ENCODE measurements around the gene TMEM150C. TPM values are rescaled to one million over a fixed set of nuclear protein-coding genes. Genes with fewer than 3 reads are reported as not detected.

TMEM150C gene
- total RNA-seq, 6 donors from 2014 or later, result 2.7 to 6.8 (median 4.9) TPM

DNA sequence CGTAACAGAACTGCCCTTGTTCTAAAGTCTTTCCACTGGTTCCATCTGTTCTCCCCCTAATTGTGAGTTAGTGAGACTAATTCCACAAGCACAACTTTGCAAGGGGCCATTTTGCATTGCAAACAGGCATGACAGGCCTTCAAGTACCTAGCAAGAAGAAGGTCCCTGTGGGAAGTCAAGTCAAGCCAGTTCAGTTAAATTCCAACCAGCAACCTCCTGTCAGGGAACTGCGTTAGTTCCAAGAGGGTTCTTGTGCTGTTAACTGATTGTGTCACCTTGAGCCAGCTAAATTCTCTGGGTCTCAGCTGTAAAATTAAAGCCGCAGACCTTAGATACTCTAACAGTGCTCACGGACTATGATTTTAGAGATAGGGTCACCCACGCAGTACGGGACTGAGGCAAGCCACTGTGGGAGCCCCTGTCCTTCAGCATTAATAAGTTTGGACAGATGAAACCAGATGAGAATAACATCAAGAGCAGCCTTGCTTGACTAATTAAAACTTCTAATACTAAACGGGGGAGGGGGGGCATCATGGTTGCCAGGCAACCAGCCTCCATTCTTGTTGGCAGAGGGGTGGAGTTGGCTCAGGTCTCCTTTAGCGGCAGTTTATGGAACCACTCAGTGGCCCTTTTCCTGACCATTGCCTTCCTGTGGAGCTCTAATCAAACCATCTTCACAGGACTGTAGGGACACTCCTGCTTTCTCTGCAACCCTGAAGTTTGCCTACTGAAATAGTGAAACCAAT is 24.1 kb upstream of the TMEM150C start:
- TF ChIP-seq, protein P1, sequence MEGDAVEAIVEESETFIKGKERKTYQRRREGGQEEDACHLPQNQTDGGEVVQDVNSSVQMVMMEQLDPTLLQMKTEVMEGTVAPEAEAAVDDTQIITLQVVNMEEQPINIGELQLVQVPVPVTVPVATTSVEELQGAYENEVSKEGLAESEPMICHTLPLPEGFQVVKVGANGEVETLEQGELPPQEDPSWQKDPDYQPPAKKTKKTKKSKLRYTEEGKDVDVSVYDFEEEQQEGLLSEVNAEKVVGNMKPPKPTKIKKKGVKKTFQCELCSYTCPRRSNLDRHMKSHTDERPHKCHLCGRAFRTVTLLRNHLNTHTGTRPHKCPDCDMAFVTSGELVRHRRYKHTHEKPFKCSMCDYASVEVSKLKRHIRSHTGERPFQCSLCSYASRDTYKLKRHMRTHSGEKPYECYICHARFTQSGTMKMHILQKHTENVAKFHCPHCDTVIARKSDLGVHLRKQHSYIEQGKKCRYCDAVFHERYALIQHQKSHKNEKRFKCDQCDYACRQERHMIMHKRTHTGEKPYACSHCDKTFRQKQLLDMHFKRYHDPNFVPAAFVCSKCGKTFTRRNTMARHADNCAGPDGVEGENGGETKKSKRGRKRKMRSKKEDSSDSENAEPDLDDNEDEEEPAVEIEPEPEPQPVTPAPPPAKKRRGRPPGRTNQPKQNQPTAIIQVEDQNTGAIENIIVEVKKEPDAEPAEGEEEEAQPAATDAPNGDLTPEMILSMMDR (IDR thresholded peaks at IDR 0.05), result no peak
- TF ChIP-seq EP300 (IDR thresholded peaks at IDR 0.05) (no peak), POLR2AphosphoS5 (IDR thresholded peaks at IDR 0.05) (no peak), POLR2A (IDR thresholded peaks at IDR 0.05) (no peak)
- H3K27ac ChIP-seq, result no peak overlapping the region
- H3K4me3 ChIP-seq, result no peak overlapping the region
- no peaks in the 10 kb centered on the region for H3K27me3 ChIP-seq
- WGBS, 2 donors, result 69 to 72% methylated on average over 8 of the region's 8 CpGs
- no peaks in the 10 kb centered on the region for H3K36me3 ChIP-seq
- H3K4me1 ChIP-seq, result peaks cover 0 to 4% (median 0%) of the 10 kb centered on the region in 4 donors
- H3K9me3 ChIP-seq, result no peaks in the 10 kb centered on the region
- DNase-seq (no peak), ATAC-seq (ENCODE audit: low FRiP score in 2 of 2) (no peak)

DNA sequence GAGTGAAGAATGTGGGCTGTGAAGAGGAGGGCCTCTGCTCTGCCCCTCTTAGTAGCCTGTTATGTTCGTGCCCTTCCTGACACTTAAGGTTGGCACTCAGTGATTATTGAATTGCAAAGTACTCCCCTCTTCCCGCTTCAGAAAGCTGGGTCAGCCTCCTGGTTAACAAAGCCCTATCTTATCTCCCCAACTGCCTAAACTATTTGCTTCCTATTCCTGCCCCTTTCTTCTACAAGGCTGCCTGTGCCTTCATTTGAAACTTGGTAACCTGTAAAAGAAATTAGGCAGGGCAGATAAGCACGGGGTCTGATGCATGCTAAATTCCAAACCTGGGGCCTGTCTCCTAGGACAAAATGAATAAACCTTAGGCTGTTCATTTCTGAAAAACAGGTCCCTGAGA is 23.1 kb upstream of the TMEM150C start:
- Histone ChIP-seq H3K36me3 (no peaks in the 10 kb centered on the region), H3K27me3 (no peaks in the 10 kb centered on the region), H3K4me3 (no peak overlapping the region), H3K4me1 (peaks cover 0 to 4% (median 0%) of the 10 kb centered on the region in 4 donors), H3K27ac (no peak overlapping the region), H3K9me3 (no peaks in the 10 kb centered on the region)
- no peak for TF ChIP-seq EP300 (IDR thresholded peaks at IDR 0.05)
- DNase-seq, result no peak
- WGBS, 2 donors, result 32 to 64% methylated on average over 3 of the region's 3 CpGs
- ATAC-seq (ENCODE audit: low FRiP score in 2 of 2), result no peak

DNA sequence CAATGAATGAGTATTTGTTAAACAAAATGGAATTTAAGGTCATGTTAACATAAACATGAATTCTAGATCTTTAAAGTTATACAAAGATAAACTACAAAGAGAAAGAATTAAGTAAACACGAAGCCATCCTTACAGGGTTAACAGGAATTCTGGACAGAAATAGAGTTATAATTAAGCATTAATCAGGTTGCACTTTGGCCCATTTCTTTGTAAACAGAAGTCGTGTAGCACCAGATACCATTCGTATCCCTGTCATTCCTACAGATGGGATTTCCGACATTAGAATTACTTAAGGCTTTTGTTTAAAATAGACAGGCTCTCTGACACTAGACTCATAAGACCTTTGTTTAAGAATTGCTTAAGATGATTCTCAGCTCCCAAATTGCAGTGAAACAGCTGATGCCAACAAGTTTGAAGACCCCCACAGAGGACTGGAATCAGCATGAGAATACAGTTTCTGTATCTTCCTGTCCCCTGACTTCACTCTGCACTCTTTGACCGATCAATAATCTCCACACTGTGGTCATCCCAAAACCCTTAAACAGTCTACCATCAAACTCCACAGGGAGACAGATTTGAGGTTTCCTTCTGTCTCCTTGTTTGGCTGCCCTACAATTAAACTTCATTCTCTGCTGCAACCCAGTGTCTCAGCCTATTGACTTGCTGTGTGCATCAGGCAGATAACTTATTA is 22.3 kb upstream of the TMEM150C start:
- Histone ChIP-seq H3K9me3 (no peaks in the 10 kb centered on the region), H3K27me3 (no peaks in the 10 kb centered on the region), H3K4me3 (no peak overlapping the region), H3K27ac (no peak overlapping the region), H3K4me1 (peaks cover 0 to 4% (median 0%) of the 10 kb centered on the region in 4 donors), H3K36me3 (no peaks in the 10 kb centered on the region)
- WGBS, 2 donors, result 58 to 59% methylated on average over 5 of the region's 5 CpGs
- TF ChIP-seq, protein P1 (IDR thresholded peaks at IDR 0.05), result no peak
- TF ChIP-seq POLR2AphosphoS5 (IDR thresholded peaks at IDR 0.05) (no peak), EP300 (IDR thresholded peaks at IDR 0.05) (no peak), POLR2A (IDR thresholded peaks at IDR 0.05) (no peak)
- DNase-seq (no peak), ATAC-seq (ENCODE audit: low FRiP score in 2 of 2) (no peak)

DNA sequence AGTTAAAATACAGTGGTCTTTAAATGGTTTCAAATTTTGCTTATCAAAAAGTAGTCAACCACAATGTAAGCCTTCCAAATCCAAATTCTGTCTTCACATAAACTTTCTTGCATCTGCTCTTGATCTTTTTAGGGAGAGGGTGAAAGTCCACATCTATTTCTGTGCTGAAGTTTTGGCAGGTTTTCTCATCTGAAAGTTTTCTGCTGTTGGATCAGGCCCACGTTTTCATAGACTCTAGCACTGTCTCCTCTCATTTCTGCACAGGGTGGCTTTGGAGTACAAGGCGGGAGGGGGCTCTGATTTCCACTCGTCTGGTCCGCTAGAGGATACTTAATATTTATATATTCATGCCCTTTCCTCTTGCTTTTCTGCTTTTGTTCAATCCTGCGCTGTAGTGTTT is 18.1 kb upstream of the TMEM150C start:
- TF ChIP-seq EP300 (IDR thresholded peaks at IDR 0.05) (no peak), POLR2A (IDR thresholded peaks at IDR 0.05) (no peak), POLR2AphosphoS5 (IDR thresholded peaks at IDR 0.05) (no peak)
- TF ChIP-seq, protein P1 (IDR thresholded peaks at IDR 0.05), result no peak
- Histone ChIP-seq H3K9me3 (no peaks in the 10 kb centered on the region), H3K27ac (no peak overlapping the region), H3K4me3 (no peak overlapping the region), H3K36me3 (no peaks in the 10 kb centered on the region), H3K4me1 (peaks cover 0 to 4% (median 0%) of the 10 kb centered on the region in 4 donors), H3K27me3 (no peaks in the 10 kb centered on the region)
- 91% methylated on average over 5 of the region's 5 CpGs for WGBS, 2 donors
- no peak for ATAC-seq (ENCODE audit: low FRiP score in 2 of 2)
- DNase-seq, result no peak

DNA sequence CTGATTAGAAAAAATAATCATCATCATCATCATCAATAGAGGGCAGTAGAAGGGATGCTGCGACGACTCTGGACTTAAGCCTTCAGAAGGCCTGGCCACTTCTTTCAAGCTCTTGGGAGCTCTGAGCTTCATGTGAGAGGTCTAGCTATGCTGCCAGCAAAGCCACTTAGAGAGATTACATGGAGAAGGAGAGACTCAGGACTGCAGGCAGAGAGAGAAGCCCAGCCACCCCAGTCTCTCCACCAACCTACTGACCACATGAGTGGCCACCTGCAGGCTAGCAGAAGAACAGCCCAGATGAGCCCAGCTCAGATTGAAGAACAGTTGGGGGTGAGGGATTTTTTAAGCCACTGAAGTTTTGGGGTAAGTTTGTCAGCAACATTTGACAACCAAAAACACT is 17.1 kb upstream of the TMEM150C start:
- DNase-seq (no peak), ATAC-seq (ENCODE audit: low FRiP score in 2 of 2) (no peak)
- Histone ChIP-seq H3K36me3 (no peaks in the 10 kb centered on the region), H3K4me1 (peaks cover 0 to 4% (median 0%) of the 10 kb centered on the region in 4 donors), H3K27me3 (no peaks in the 10 kb centered on the region), H3K27ac (no peak overlapping the region), H3K9me3 (no peaks in the 10 kb centered on the region), H3K4me3 (no peak overlapping the region)
- TF ChIP-seq POLR2AphosphoS5 (IDR thresholded peaks at IDR 0.05), result no peak
- WGBS, 2 donors, result 82 to 83% methylated on average over 2 of the region's 2 CpGs
